Measurements from ENCODE around the gene PACRG.

PACRG gene

DNA sequence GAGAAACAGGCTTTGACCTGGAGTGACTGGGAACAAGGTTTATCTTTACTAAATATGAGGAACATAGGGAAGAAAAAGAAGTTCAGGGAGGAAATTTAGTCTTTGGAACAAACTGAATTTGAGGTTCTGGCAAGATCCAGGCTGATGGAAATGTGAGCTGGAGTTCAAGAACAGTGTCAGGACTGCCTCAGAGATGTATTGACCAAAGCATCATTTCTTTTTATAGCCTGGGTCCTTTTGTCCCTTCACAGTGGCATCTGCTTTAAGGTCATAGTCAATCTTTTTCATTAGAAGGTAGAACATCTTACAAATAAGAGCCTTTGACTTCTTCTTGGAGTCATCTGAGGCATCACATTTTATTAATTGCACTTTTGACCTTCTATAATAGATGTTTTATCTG, 360.2 kb downstream of the PACRG start:
- H3K9me3 ChIP-seq = no peaks in the 10 kb centered on the region
- H3K4me3 ChIP-seq (ENCODE audit: low read depth in 1 of 2, low read length in 1 of 2) = no peak overlapping the region
- H3K36me3 ChIP-seq = no peaks in the 10 kb centered on the region
- no peak overlapping the region for H3K27ac ChIP-seq
- H3K27me3 ChIP-seq = no peaks in the 10 kb centered on the region
- TF ChIP-seq, protein P1, sequence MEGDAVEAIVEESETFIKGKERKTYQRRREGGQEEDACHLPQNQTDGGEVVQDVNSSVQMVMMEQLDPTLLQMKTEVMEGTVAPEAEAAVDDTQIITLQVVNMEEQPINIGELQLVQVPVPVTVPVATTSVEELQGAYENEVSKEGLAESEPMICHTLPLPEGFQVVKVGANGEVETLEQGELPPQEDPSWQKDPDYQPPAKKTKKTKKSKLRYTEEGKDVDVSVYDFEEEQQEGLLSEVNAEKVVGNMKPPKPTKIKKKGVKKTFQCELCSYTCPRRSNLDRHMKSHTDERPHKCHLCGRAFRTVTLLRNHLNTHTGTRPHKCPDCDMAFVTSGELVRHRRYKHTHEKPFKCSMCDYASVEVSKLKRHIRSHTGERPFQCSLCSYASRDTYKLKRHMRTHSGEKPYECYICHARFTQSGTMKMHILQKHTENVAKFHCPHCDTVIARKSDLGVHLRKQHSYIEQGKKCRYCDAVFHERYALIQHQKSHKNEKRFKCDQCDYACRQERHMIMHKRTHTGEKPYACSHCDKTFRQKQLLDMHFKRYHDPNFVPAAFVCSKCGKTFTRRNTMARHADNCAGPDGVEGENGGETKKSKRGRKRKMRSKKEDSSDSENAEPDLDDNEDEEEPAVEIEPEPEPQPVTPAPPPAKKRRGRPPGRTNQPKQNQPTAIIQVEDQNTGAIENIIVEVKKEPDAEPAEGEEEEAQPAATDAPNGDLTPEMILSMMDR (IDR thresholded peaks at IDR 0.05) = no peak
- no peaks in the 10 kb centered on the region for H3K4me1 ChIP-seq (ENCODE audit: control insufficient read depth in 1 of 2, insufficient read depth in 1 of 2, low read depth in 1 of 2, low read length in 1 of 2)

DNA sequence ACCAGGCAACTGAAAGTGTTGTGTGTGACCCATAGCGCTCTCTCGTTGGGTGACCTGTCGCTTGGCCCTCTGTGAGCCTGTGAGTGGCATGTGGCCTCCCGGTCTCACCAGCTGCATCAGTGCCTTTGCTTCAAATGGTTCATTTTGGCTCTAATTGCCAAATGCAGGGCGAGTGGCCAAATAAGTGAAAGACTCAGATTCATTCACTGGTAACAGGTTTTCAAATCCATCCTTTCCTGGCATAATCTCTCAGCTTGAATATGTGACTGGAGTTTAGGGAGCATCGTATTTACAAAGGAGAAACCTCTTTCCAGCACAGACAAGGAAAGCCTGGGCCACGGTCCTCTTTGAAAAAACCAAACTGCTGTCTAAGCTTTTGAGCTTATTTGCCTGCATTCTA, 365.1 kb downstream of the PACRG start:
- H3K27me3 ChIP-seq = no peaks in the 10 kb centered on the region
- no peak overlapping the region for H3K27ac ChIP-seq

DNA sequence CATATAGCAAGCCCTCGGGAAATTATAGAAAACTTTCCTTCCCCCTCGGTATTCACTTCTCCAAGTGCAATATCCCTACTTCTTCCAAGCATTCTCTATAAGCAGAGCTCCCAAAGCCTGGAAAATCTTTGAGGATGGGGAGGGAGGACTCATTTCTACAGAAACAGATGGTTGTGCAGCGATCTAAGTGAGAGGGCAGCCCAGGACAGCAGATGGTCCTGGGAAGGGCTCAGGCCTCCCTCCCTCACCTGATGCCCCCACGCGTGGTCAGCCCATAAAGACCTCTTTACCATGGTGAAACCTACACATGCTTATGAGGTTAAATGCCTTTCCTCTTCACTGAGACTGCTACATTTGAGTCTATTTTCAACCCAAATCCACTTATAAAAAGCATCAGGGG, 367.1 kb downstream of the PACRG start:
- H3K36me3 ChIP-seq = no peaks in the 10 kb centered on the region
- no peaks in the 10 kb centered on the region for H3K9me3 ChIP-seq
- no peaks in the 10 kb centered on the region for H3K4me1 ChIP-seq (ENCODE audit: control insufficient read depth in 1 of 2, insufficient read depth in 1 of 2, low read depth in 1 of 2, low read length in 1 of 2)
- TF ChIP-seq, protein P1 (IDR thresholded peaks at IDR 0.05) = no peak
- H3K4me3 ChIP-seq (ENCODE audit: low read depth in 1 of 2, low read length in 1 of 2) = no peak overlapping the region
- H3K27ac ChIP-seq = no peak overlapping the region
- H3K27me3 ChIP-seq = no peaks in the 10 kb centered on the region

More for the DNA sequence above, 365.1 kb downstream of the PACRG start:
- H3K9me3 ChIP-seq = no peaks in the 10 kb centered on the region
- no peak overlapping the region for H3K4me3 ChIP-seq (ENCODE audit: low read depth in 1 of 2, low read length in 1 of 2)
- TF ChIP-seq, protein P1 (IDR thresholded peaks at IDR 0.05) = no peak
- no peaks in the 10 kb centered on the region for H3K4me1 ChIP-seq (ENCODE audit: control insufficient read depth in 1 of 2, insufficient read depth in 1 of 2, low read depth in 1 of 2, low read length in 1 of 2)
- no peaks in the 10 kb centered on the region for H3K36me3 ChIP-seq

DNA sequence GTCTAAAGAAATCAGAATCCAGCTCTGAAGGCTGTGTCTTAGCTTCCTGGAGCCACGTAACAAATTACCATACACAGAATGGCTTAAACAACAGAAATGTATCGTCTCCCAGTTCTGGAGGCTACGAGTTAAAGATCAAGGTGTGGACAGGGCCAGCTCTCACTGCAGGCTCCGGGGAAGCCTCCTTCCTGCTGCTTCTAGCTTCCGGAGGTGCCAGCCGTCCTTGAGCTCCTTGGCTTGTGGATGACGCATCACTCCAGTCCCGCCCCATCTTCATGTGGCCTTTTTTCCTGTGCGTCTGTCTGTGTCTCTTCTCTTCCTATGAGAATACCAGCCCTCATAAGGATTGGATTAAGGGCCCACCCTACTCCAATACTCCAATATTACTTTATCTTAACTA, 367.6 kb downstream of the PACRG start:
- Histone ChIP-seq H3K9me3 (no peaks in the 10 kb centered on the region), H3K27me3 (no peaks in the 10 kb centered on the region), H3K4me1 (ENCODE audit: control insufficient read depth in 1 of 2, insufficient read depth in 1 of 2, low read depth in 1 of 2, low read length in 1 of 2) (no peaks in the 10 kb centered on the region), H3K4me3 (ENCODE audit: low read depth in 1 of 2, low read length in 1 of 2) (no peak overlapping the region), H3K36me3 (no peaks in the 10 kb centered on the region), H3K27ac (no peak overlapping the region)
- TF ChIP-seq, protein P1 (IDR thresholded peaks at IDR 0.05) = no peak

DNA sequence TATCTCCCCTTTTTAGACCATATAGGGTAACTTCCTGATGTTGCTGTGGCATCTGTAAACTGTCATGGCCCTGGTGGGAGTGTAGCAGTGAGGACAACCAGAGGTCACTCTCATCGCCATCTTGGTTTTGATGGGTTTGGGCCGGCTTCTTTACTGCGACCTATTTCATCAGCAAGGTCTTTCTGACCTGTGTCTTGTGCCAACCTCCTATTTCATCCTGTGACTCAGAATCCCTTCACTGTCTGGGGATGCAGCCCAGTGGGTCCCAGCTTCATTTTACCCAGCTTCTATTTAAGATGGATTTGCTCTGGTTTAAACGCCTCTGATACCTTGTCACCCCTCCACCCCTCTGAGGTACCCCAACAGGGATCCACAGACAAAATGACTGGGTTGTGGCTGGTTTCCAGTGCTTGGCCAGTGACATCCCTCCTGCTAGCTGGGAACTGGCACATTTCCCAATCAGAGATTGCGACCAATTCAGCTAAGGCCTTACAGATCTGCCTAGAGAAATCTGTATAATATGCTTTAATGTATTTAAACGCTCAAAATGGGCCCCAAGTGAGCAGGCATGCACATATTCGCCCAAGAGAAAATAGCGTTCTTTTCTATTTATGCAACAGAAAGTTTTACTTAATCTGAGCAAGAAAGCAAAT, 371.2 kb downstream of the PACRG start:
- TF ChIP-seq, protein P1 (IDR thresholded peaks at IDR 0.05) = no peak
- H3K36me3 ChIP-seq = no peaks in the 10 kb centered on the region
- no peak overlapping the region for H3K4me3 ChIP-seq (ENCODE audit: low read depth in 1 of 2, low read length in 1 of 2)
- H3K27me3 ChIP-seq = no peaks in the 10 kb centered on the region
- H3K4me1 ChIP-seq (ENCODE audit: control insufficient read depth in 1 of 2, insufficient read depth in 1 of 2, low read depth in 1 of 2, low read length in 1 of 2) = no peaks in the 10 kb centered on the region
- no peak overlapping the region for H3K27ac ChIP-seq
- H3K9me3 ChIP-seq = no peaks in the 10 kb centered on the region

All from neutrophil (primary cell).